Measurements from ENCODE around the gene SHB.

- TF ChIP-seq CTCF (IDR thresholded peaks at IDR 0.05; ENCODE audit: low read depth, low read length): no peak
- no peak for TF ChIP-seq EZH2phosphoT487 (IDR thresholded peaks at IDR 0.05; ENCODE audit: low read depth)
Observed at GRCh38 chr9:37970301-37971107, 98.5 kb downstream of the SHB start.
